Gastroesophageal sphincter (tissue), 4 donors: ENCODE data around the gene TIMM13. TPM values are rescaled to one million over a fixed set of nuclear protein-coding genes. Genes with fewer than 3 reads are reported as not detected.

Source experiments
- ATAC-seq: fragments of 150-250 bp; one replicate; pipeline ENCODE4 v1.9.1; 2016; ENCODE audit warnings: mild to moderate bottlenecking, moderate library complexity
- H3K27ac ChIP-seq, 4 donors: fragments of 200-600 bp; sonication (generic) in 3 of 4; 1 replicate in 3 of 4; 2 replicates in 1 of 4; pipeline ENCODE4 v1.5.1; 2016 to 2019
- H3K27me3 ChIP-seq: fragments of 200-600 bp; sonication (generic); one replicate; pipeline ENCODE4 v1.5.1; 2019
- H3K36me3 ChIP-seq, 2 donors: fragments of 200-600 bp; sonication (generic); one replicate each; pipeline ENCODE4 v1.5.1; 2019; ENCODE audit warnings: control low read depth in 1 of 2
- H3K4me1 ChIP-seq, 3 donors: fragments of 200-600 bp; sonication (generic); 1 replicate in 2 of 3; 2 replicates in 1 of 3; pipeline ENCODE4 v1.5.1; 2016 to 2019; ENCODE audit warnings: control low read depth in 2 of 3
- H3K4me3 ChIP-seq, 2 donors: fragments of 200-600 bp; sonication (generic); one replicate each; pipeline ENCODE4 v1.5.1; 2019; ENCODE audit warnings: mild to moderate bottlenecking in 1 of 2, moderate library complexity in 1 of 2
- H3K9me3 ChIP-seq, 3 donors: fragments of 200-600 bp; sonication (generic); one replicate each; pipeline ENCODE4 v1.5.1; 2017 to 2019; ENCODE audit warnings: control low read depth in 2 of 3
- CTCF ChIP-seq, 4 experiments: fragments of 200-600 bp in 2 of 4; fragments of 450-650 bp in 2 of 4; sonication (generic) in 1 of 4; IDR thresholded peaks; one replicate each; pipeline ENCODE4 v1.5.1; 2017 to 2019; ENCODE audit warnings: antibody characterized with exemption in 4 of 4, mild to moderate bottlenecking in 2 of 4, moderate library complexity in 2 of 4
- EP300 ChIP-seq: sonication (generic); formaldehyde crosslinking; IDR thresholded peaks from one replicate; pipeline ENCODE4 v1.6.1; 2017; ENCODE audit warnings: antibody characterized with exemption, mild to moderate bottlenecking
- POLR2A ChIP-seq, 2 donors: fragments of 450-650 bp; IDR thresholded peaks; one replicate each; pipeline ENCODE4 v1.6.1; 2017; ENCODE audit warnings: antibody characterized with exemption in 2 of 2, mild to moderate bottlenecking in 2 of 2, moderate library complexity in 1 of 2
- POLR2AphosphoS5 ChIP-seq: sonication (generic); formaldehyde crosslinking; IDR thresholded peaks from one replicate; pipeline ENCODE4 v1.6.1; 2017; ENCODE audit warnings: antibody characterized with exemption
- WGBS, 2 donors: methylation state at CpG; one replicate each; pipeline ENCODE4 v1.1.5; 2018; ENCODE audit warnings: low coverage in 1 of 2; 5-methylcytosine and 5-hydroxymethylcytosine counted together
- total RNA-seq, 4 donors: library from RNA; depleted of rRNA; stranded (reverse); fragments of >200 nt; gene quantifications; one replicate each; pipeline ENCODE4 v1.1.0, GENCODE V29; 2016

Gene TIMM13
- total RNA-seq, 4 donors from 2014 or later = 22.9 to 32.2 (median 27.3) TPM

GRCh38 chr19:2444251-2445002 lies 17.0 kb upstream of the TIMM13 start:
- H3K27me3 ChIP-seq = no peaks in the 10 kb centered on the region
- H3K4me1 ChIP-seq = no peaks in the 10 kb centered on the region
- 80 to 82% methylated on average over 2 to 6 of the region's 34 CpGs for WGBS, 2 donors
- H3K9me3 ChIP-seq = no peaks in the 10 kb centered on the region
- TF ChIP-seq POLR2A (IDR thresholded peaks at IDR 0.05) = no peak
- no peak for TF ChIP-seq CTCF (IDR thresholded peaks at IDR 0.05)
- H3K4me3 ChIP-seq = no peak overlapping the region
- H3K27ac ChIP-seq = no peak overlapping the region
- H3K36me3 ChIP-seq = peaks cover 0 to 42% of the 10 kb centered on the region in 2 donors
- no peak for ATAC-seq

- peaks cover 0 to 42% of the 10 kb centered on the region in 2 donors for H3K36me3 ChIP-seq
- no peaks in the 10 kb centered on the region for H3K4me1 ChIP-seq
- no peak for ATAC-seq
- H3K27me3 ChIP-seq = no peaks in the 10 kb centered on the region
- no peaks in the 10 kb centered on the region for H3K9me3 ChIP-seq
- no peak for TF ChIP-seq POLR2A (IDR thresholded peaks at IDR 0.05)
- no peak for TF ChIP-seq POLR2AphosphoS5
- TF ChIP-seq CTCF (IDR thresholded peaks at IDR 0.05) = no peak
- TF ChIP-seq EP300 = no peak
- WGBS, 2 donors = 80 to 100% methylated on average over 1 of the region's 17 CpGs
- H3K4me3 ChIP-seq = no peak overlapping the region
- H3K27ac ChIP-seq = no peak overlapping the region
These were observed 16.4 kb upstream of the TIMM13 start for GRCh38 chr19:2443785-2444182.

- TF ChIP-seq CTCF (IDR thresholded peaks at IDR 0.05) = no peak
- no peak for TF ChIP-seq EP300
- no peak for TF ChIP-seq POLR2AphosphoS5
- no peak for TF ChIP-seq POLR2A (IDR thresholded peaks at IDR 0.05)
- Histone ChIP-seq H3K9me3 (no peaks in the 10 kb centered on the region), H3K27ac (no peak overlapping the region), H3K36me3 (peaks cover 0 to 45% of the 10 kb centered on the region in 2 donors), H3K4me1 (no peaks in the 10 kb centered on the region), H3K27me3 (no peaks in the 10 kb centered on the region), H3K4me3 (no peak overlapping the region)
- no peak for ATAC-seq
- 96% methylated on average over 5 of the region's 22 CpGs; no CpG with 5 or more reads in 1 of the 2 donors for WGBS, 2 donors
These were observed 15.9 kb upstream of the TIMM13 start for GRCh38 chr19:2443116-2443784.

- Histone ChIP-seq H3K27ac (no peak overlapping the region), H3K27me3 (no peaks in the 10 kb centered on the region), H3K36me3 (peaks cover 0 to 64% of the 10 kb centered on the region in 2 donors), H3K4me1 (no peaks in the 10 kb centered on the region), H3K4me3 (no peak overlapping the region), H3K9me3 (no peaks in the 10 kb centered on the region)
- no peak for ATAC-seq
- TF ChIP-seq CTCF (IDR thresholded peaks at IDR 0.05) (no peak), POLR2A (IDR thresholded peaks at IDR 0.05) (no peak)
- WGBS, 2 donors = 67 to 100% methylated on average over 2 to 3 of the region's 26 CpGs
These were observed 13.8 kb upstream of the TIMM13 start for GRCh38 chr19:2441096-2441752.
